Stimulated activated CD4-positive, alpha-beta T cell treated with anti-CD3 and anti-CD28 coated beads, Interleukin-15, amount 100 ng/mL, for 1 hour (primary cell): ENCODE measurements around the gene ERG.

Source experiments
- DNase-seq, 2 donors: peaks; one replicate each; pipeline ENCODE4 v3.0.0-alpha.2; 2020; ENCODE audit warnings: low read depth in 1 of 2, low spot score in 1 of 2

ERG gene

DNA sequence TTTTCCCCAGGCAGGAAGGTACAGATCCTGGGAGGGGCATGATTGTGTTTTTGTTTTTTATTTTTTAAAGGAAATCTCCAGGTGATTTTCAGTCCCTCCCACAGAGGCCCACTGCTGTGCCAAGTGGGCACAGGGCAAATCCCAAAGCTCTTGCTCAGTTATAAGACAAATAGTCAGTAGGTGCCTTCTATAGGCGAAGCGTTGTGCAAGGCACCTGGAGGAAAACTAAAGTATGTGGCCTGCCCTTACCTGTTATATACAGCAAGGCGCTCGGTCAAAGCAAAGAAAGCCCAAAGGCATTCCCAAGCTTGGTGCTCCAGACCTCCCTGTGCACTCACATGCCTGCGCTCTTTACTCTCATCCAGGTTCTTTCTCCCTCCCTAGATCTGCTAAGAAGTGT, 160.5 kb downstream of the ERG start:
- no peak for DNase-seq

- DNase-seq = no peak
Observed at GRCh38 chr21:38334866-38335265, 163.4 kb downstream of the ERG start.

DNA sequence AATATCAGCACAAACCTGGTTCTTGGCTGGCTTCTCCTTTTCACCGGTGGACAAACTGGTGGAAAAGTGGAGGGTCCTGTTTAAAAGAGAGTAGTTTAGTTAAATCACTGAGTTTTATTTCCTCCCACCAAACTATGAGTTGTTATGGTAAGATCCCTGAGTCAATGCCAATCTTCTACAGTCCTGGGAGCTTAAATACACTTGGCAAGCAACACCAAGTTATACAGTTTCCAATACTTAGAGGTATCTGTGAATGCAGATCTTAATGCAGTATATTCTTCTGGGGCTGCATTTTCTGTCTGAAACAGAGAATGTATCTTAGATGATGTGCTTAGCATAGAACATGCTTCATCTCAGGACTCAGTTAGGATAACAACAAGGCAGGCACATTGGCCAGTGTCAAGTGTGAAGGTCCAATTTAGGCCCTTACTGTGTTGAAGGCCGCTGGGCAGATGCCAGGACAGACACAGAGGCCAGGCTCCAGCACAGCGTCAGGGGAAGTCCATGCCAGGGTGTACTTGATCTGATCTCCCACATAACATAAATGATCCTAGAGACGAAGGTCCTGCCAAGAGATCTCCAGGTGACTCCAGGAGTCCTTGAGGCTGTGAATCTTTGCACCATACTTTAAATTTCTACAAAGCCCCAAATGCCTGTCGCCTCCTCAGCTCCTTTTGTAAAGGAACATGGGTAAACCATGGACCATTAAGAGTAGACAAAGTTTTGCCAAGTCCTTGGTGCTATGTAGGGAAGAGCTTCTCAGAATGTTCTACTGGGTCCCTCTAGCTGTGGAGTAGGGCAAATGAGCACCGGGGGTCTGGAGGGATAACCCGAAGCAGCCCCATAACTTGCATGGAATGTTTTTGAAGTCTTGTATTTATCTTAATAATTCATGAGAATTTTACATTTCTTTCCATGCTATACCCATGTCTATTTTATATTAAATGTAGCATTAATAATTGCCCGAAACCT, 164.7 kb downstream of the ERG start:
- DNase-seq = no peak

GRCh38 chr21:38330666-38331065, 167.6 kb downstream of the ERG start:
- DNase-seq = no peak
